Measurements from ENCODE around the gene RAET1L. TPM values are rescaled to one million over a fixed set of nuclear protein-coding genes. Genes with fewer than 3 reads are reported as not detected.
"Not testable (repeated sequence)": the region's sequence is repeated elsewhere in the genome, so short reads cannot be mapped to it uniquely, and the experiment has no call there.

RAET1L gene
- total RNA-seq, 2 donors from 2014 or later, result not detected

DNA sequence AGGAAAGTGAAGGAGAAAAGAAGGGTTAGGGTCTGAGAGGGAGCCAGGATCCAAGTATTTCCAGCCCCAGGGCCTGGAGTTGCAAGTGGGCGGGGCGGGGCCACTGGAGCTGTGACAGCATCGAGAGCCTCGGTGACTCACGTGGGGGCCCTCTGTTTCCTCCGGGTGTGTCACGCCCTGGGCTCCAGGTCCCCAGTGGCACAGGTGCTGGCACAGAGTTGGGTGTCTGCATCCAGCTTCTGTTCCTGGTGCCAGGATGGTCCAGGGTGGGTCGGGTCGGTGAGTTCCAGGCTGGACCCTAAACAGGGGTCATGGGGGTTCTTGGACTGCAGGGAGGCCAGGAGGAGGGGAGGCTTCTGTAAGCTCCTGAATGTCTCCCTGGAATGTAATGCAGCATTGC, 16.7 kb downstream of the RAET1L start:
- Histone ChIP-seq H3K4me1 (peaks cover 0 to 15% of the 10 kb centered on the region in 2 donors), H3K27ac (no peak overlapping the region), H3K4me3 (no peak overlapping the region), H3K27me3 (peaks cover 6 to 8% of the 10 kb centered on the region in 2 donors), H3K36me3 (no peaks in the 10 kb centered on the region), H3K9me3 (no peaks in the 10 kb centered on the region)
- no peak for DNase-seq (ENCODE audit: low spot score)
- TF ChIP-seq, protein P1, sequence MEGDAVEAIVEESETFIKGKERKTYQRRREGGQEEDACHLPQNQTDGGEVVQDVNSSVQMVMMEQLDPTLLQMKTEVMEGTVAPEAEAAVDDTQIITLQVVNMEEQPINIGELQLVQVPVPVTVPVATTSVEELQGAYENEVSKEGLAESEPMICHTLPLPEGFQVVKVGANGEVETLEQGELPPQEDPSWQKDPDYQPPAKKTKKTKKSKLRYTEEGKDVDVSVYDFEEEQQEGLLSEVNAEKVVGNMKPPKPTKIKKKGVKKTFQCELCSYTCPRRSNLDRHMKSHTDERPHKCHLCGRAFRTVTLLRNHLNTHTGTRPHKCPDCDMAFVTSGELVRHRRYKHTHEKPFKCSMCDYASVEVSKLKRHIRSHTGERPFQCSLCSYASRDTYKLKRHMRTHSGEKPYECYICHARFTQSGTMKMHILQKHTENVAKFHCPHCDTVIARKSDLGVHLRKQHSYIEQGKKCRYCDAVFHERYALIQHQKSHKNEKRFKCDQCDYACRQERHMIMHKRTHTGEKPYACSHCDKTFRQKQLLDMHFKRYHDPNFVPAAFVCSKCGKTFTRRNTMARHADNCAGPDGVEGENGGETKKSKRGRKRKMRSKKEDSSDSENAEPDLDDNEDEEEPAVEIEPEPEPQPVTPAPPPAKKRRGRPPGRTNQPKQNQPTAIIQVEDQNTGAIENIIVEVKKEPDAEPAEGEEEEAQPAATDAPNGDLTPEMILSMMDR (IDR thresholded peaks at IDR 0.05), result no peak

- TF ChIP-seq, protein P1 (IDR thresholded peaks at IDR 0.05), result peak in 1 of 2 donors; percentile 39
- Histone ChIP-seq H3K36me3 (no peaks in the 10 kb centered on the region), H3K9me3 (no peaks in the 10 kb centered on the region), H3K27ac (no peak overlapping the region), H3K27me3 (no peaks in the 10 kb centered on the region), H3K4me1 (peaks cover 0 to 15% of the 10 kb centered on the region in 2 donors), H3K4me3 (no peak overlapping the region)
- no peak for DNase-seq (ENCODE audit: low spot score)
Measured at GRCh38 chr6:150006961-150007464, 18.3 kb downstream of the RAET1L start.

- Histone ChIP-seq H3K27ac (no peak overlapping the region), H3K4me1 (peaks cover 0 to 15% of the 10 kb centered on the region in 2 donors), H3K36me3 (no peaks in the 10 kb centered on the region), H3K27me3 (no peaks in the 10 kb centered on the region), H3K4me3 (peak overlapping the region in 1 of 2 donors; percentile 67), H3K9me3 (no peaks in the 10 kb centered on the region)
- TF ChIP-seq, protein P1 (IDR thresholded peaks at IDR 0.05), result no peak
- DNase-seq (ENCODE audit: low spot score), result no peak
Measured at GRCh38 chr6:150005761-150006651, 19.3 kb downstream of the RAET1L start.

DNA sequence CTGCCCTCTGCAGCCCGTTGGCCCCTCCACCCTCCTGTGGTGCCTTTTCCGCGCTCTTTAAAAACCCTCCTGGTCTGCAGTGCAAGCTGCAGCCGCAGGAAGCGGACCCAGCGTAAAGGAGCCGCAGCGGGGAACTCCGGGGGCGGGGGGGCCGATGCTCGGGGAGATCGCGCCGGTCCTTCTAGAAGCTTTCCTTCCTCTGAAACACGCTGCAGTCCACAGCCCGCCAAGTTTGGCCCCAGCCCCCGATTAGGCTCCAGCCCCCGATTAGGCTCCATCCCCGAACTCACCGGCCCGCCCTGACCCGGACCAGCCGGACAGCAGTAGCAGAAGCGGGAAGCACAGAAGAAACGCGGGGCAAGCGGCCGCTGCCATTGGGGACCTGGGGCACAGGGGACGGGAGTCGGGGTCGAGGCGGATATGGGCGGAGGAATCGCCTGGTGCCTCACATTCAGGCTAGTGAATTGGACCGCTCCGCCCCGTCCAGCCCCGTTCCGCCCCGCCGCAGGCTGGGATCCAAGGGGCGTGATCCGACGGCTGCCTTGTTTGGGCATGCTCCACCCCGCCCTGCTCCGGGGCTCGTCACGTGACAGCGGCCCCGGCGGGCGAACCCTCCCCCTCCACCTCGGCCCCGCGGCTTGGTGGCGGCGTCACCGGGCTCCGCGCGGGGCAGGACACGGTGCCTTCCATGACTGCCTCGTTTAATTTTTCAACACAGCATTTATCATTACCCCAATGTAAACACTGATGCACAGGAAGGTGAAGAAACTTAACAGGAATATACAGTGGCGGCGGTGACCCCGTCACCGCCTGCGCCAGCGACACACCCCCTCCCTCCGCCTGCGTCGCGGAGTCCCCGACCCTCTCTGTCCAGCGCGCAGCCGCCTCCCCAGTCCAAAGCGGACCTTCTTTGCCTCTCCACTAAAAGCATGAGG, 20.3 kb downstream of the RAET1L start:
- Histone ChIP-seq H3K9me3 (no peaks in the 10 kb centered on the region), H3K27me3 (no peaks in the 10 kb centered on the region), H3K36me3 (no peaks in the 10 kb centered on the region), H3K27ac (no peak overlapping the region), H3K4me1 (peaks cover 0 to 15% of the 10 kb centered on the region in 2 donors), H3K4me3 (peak overlapping the region; percentile 46 to 67)
- peak; percentile 94 for DNase-seq (ENCODE audit: low spot score)
- TF ChIP-seq, protein P1 (IDR thresholded peaks at IDR 0.05), result no peak

DNA sequence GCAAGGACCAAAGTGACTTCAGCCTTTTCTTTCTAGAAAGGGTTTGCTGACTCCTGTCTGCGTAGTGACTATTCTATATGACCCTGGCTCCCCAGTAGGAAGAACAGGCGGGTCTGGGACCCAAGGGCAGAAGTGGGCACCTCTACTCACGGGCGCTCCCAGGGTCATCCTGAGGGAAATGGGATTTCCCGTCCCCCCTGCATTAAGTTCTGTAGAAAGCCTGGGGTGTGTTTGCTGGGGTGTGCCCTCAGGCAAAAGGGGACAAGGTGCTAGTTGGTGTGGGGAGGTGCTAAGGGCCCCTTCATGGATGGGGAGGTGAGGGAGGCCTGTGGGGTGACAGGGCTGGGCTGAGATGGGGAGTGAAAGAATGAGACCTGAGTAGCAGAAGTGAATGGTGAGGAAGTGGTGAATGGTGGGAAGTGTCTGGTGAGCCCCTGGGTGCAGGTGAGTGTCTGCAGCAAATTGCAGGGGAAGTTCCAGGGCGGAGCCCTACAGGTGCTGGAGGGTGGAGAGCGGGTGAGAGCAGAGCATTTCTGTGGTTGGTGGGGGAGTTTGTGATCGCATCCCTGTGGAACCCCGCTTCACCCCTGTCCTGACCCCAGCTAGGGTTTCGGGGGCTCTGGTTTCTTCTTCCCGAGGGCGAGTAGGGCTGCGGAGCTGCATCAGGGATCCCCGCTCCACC, 21.1 kb downstream of the RAET1L start:
- no peaks in the 10 kb centered on the region for H3K36me3 ChIP-seq
- H3K27ac ChIP-seq, result no peak overlapping the region
- no peaks in the 10 kb centered on the region for H3K9me3 ChIP-seq
- TF ChIP-seq, protein P1 (IDR thresholded peaks at IDR 0.05), result no peak
- H3K4me3 ChIP-seq, result peak overlapping the region in 1 of 2 donors; percentile 67
- peaks cover 0 to 15% of the 10 kb centered on the region in 2 donors for H3K4me1 ChIP-seq
- peak; percentile 23 for DNase-seq (ENCODE audit: low spot score)
- H3K27me3 ChIP-seq, result no peaks in the 10 kb centered on the region

DNA sequence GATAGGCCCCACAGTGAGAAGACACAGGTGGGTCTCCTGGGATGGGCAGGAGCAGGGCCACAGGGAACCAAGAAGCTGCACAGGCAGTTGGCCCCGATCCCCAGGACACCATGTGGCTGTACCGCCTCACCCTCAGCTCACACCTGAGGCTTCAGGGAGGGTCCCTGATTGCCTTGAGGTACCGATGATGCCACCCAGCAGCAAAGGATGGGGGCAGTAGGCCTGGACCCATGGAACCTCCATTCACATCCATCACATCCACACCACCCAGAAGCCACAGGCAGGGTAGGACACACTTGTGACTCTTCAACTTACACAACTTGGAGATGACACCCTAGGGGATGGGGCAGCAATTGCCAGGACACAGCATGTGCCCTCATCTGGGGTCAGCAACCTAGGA, 21.7 kb downstream of the RAET1L start:
- not testable (repeated sequence) for H3K9me3 ChIP-seq

More for the DNA sequence above, 21.7 kb downstream of the RAET1L start:
- DNase-seq (ENCODE audit: low spot score); H3K27ac ChIP-seq; H3K27me3 ChIP-seq; H3K36me3 ChIP-seq; H3K4me3 ChIP-seq: not testable (repeated sequence)
- H3K4me1 ChIP-seq, result peaks cover 0 to 15% of the 10 kb centered on the region in 2 donors

Measured in right atrium auricular region (tissue), 2 donors.